AG08395 (cell line): ENCODE data around the gene ITGAX.

ENCODE experiments used
- DNase-seq: peaks from one replicate; pipeline ENCODE4 v3.0.0; 2012; ENCODE audit warnings: mixed read lengths, low spot score

Gene ITGAX

DNA sequence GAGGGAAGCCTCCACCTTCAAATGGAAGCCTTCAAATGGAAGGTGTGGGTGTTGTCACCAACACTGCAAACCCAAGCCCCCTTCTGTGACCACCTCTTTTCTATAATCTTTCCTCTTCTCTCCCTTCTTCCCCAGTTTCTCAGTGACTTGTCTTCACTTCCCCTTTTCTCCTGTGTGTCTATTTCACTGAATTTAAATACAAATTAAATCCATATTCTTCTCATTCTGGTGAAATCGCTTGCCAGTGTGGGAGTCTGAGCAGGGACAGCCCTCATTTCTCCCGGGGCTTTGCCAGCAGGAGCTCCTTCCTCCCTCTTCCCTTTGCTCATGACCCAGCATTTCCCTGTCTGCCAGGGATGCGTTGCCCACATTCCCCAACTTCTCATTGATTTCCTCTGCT is 6.4 kb upstream of the ITGAX start:
- no peak for DNase-seq

DNA sequence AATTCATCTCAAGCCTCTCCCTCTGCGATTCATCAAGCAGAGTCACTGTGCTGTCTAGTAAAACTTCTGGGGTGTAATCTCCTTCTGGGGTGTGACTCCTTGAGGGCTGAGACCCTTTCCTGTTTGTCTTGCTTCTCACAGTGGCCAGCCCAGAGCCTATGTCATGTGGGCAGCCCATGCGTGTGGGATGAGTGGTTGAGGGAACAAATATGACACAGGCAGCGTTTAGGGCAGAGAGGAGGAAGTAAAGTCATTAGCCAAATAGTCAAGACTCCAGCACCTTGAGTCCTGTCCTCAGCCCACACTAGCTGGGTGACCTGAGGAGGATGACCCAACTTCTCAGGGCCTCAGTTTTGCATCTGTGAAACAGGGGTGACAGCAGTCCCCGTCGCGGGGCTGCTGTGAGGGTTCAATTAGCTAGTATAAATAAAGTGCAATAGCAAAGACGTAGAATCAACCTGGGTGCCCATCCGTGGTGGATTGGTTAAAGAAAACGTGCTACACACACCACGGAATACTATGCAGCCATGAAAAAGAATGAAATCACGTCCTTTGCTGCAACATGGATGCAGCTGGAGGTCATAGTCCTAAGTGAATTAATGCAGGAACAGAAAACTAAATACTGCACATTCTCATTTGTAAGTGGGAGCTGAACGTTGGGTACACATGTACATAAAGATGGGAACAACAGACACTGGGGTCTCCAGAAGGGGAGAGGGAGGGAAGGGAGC is 4.5 kb upstream of the ITGAX start:
- no peak for DNase-seq

DNA sequence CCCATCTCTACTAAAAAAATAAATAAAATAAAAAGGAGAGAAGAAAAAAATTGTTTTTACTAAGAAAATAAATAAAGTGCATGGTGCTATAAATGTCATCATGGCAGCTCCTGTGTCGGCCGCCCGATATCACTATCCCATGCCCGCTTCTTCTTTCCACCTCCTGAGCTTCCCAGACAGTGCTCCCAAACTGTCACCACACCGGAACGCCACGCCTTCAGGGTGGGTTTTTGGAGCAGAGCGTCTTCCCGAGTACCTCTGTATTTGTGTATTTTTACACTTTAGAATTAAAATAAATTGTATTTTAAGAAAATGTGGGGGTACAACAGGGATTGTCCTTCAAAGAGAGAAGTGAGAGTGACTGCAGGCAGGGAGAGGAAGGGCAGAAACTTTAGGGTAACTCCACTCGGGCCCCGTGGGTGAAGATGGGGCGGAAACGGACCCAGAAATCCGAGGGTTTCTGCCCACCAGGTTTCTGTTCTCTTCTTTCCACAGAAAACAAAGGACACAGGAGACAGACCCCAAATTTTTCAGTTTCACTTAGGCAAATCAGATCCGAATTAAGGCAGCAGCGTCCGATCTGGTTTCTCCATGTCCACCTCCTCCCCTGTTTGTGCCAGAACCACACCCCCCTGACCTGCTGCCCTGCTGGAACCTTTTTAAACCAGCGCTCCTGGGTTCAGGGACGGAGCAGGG is 3.6 kb upstream of the ITGAX start:
- no peak for DNase-seq

DNA sequence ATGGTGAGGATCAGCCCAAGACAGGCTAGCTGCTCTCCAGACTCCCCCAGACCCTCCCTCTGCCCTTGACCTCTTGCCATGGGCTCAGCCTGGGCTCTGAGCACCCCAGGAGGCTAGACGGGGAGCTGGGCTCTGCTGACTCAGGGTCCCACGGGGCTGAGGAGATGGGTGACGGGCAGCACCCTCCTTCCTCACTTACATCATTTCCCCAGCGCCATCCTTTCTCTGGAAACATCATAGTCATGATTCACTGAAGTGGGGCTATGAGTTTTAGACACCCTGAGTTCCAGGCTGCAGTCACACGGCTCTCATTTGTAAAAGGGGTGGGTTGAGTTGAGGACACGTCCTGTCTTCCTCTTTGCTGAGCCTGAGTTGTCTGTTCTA is 3.0 kb upstream of the ITGAX start:
- no peak for DNase-seq

DNA sequence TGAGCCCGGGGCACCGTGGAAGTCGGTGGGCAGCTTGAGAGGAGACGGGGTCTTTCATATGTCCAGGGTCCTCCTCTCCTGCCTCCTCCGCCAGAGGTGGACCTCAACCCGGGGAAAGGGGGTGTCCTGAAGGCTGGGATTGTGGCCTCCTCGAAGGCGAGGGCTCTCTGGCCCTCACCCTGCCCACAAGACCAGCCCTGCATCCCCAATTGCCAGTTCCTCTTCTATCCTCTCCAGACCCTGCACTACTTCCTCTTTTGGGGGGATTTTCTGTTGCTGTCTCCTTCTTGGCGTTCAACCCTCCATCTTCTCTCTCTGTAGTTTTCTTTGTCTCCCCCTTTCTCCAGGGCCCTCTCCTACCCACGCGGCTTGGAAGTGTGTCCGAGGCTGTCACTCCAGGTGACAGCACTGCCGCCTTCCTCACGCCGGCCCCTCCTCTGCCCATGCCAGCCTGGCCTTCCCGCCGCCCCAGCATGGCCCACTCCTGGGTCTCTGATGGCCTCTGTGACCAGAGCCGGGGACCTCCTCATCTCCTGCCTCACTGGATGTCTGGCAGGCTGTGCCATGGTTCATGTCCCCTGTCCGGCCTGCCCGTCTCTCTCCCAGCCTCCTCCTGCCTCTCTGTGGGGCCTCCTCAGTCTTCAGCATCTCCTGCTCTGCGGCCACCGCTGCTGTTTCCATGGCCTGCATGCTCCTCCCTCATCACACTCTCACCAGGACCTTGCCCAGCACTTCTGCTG is 2.4 kb upstream of the ITGAX start:
- DNase-seq, result no peak

DNA sequence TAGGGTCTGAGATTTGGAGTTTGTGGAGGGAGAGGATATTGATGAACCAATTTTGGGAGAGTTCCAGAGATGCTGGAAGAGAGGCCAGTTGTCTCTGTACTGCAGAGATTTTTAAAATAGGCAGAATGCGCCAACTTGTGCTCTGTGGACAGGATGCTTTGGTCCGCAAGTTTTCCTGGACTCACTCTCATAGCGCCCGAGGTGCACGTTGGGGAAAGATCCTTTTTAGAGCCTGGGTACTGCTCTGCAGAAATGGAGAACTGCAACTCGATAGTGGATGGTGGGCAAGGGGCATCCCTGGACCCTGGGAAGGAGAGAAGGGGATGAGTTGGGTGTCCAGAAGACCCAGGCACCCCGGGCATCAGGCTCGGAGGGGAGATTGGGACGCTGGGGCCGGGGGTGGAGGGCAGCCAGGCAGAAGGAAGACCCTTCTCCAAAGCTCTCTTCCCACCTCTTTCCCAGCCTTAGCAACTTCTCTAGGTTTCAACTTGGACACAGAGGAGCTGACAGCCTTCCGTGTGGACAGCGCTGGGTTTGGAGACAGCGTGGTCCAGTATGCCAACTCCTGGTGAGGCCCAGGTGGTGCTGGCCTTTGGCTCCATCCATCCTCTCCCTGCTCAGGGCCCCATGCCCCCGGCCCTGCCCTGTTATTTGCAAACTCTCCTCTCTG is 590 bp downstream of the ITGAX start:
- DNase-seq, result no peak

DNA sequence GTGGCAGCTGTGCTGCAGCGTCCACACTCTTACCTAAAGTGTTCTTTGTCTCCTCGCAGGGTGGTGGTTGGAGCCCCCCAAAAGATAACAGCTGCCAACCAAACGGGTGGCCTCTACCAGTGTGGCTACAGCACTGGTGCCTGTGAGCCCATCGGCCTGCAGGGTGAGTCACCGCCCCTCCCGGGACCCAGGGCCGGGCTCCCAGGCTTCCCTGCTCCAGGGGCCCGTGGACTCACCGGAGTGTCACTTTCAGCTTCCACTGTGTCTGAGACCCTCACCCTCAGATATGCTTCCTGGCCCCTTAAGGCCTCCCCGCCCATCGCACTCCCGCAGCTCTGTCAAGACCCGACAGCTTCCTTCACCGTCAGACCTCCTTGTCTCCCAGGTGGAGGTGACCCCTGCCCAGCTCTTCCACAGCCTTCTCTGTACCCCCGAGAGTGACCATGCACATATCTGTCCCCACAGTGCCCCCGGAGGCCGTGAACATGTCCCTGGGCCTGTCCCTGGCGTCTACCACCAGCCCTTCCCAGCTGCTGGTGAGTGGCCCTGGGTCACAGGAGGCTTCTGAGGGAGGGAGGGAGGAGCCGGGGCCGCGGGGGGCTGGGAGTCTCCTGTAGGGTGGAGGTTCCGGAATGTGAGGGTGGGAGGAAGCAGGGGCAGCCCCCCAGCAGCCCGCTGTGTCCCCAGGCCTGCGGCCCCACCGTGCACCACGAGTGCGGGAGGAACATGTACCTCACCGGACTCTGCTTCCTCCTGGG is 1.8 kb downstream of the ITGAX start:
- DNase-seq, result no peak

DNA sequence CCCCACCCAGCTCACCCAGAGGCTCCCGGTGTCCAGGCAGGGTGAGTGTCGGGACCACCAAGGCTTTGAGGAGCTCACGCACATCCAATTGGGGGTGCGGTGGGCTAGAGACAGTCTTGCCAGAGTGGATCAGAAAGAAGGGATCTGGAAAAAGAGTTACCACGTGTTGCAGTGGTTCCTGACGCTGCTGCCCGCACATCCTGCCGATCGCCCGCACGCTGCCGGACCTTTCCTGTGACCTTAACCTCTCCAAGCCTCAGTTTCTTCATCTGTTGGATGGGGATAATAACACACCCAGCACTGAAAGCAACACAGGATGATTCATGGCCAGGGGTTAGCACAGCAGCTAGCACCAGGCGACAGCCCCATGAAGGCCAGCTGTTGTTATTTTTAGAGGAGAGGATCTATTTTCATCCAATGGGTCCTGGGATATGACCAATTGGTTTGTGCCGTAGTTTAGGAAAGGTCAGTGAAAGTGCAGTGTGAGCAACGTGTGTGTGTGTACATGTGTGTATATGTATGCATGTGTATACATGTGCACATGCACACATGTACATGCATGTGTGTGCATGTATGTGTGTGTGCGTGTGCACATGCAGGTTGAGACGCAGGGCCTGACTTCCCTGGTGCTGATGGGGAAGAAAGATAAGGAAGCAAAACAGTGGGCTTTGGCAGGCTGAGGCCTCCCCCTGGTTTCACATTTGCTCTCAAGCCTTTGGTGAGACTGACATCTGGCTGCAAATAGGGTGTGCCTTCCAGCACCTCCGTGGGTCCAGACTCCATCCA is 2.5 kb downstream of the ITGAX start:
- DNase-seq, result no peak

DNA sequence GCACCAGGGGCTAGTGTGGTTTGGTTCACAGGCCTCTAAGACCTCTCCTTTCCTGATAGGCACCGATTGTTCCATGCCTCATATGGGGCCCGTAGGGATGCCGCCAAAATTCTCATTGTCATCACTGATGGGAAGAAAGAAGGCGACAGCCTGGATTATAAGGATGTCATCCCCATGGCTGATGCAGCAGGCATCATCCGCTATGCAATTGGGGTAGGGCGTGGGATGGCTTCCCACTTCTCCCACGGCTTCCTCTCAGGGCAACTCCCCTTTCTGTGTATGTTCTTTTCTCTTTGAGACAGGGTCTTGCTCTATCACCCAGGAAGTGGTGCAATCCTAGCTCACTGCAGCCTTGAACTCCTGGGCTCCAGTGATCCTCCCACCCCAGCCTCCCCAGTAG is 5.3 kb downstream of the ITGAX start:
- DNase-seq, result no peak

DNA sequence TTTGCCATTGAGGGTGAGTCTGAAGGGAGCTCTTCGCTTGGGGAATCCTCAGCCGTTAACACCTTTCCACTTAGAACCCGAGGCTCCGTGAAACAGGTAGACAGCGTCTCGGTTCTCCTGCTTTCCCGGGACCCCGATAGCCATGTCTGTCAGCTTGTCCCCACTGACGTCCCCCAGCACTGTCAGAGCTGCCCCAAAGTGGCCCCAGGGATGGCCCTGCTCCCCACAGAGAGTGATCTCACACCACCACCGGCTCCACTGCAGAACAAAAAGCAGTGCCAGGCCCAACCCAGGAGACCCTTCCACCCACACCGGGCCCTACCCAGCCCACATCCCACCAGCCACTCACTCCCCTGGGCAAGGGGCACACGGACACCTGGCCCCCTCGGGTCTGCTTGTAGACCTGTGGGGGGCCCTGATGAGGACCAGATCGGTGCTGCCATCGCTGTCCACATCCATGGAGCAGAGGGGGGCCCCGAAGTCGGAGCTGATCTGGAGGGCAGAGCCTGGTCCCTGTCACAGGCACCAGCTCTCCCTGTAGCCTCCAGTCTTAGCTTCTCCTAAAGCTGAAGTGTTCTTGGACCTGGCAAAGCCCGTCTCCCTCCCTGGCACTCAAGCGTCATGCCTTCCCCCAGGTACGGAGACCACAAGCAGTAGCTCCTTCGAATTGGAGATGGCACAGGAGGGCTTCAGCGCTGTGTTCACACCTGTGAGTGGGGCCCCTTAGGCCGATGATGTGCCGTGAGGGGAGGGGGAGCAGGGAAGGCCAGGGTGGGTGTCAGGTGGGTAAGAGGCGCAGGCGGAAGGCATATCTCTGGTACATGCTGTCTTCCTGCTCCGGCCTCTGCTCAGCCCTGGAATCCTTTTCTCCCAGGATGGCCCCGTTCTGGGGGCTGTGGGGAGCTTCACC is 6.5 kb downstream of the ITGAX start:
- no peak for DNase-seq

DNA sequence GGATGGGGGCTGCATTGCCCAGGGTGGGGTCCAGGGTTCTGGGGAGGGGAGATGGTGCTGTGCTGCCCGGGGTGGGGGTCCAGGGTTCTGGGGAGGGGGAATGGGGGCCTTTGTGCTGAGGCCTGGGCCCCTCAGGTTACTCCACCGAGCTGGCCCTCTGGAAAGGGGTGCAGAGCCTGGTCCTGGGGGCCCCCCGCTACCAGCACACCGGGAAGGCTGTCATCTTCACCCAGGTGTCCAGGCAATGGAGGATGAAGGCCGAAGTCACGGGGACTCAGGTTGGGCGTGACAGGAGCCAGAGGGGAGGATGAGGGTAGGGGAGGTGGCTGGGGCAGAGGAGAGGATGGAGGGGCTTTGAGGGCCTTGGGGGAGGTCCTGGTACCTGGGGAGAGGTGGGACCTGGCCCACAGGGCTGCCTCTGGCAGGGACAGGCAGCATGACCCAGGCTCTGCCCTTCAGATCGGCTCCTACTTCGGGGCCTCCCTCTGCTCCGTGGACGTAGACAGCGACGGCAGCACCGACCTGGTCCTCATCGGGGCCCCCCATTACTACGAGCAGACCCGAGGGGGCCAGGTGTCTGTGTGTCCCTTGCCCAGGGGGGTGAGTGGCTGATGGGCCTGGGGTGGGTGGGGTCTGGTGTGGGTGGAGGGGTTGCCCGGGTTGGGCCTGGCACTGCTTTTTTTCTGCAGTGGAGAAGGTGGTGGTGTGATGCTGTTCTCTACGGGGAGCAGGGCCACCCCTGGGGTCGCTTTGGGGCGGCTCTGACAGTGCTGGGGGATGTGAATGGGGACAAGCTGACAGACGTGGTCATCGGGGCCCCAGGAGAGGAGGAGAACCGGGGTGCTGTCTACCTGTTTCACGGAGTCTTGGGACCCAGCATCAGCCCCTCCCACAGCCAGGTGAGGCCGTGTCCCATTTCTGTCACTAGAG is 7.8 kb downstream of the ITGAX start:
- DNase-seq, result no peak

DNA sequence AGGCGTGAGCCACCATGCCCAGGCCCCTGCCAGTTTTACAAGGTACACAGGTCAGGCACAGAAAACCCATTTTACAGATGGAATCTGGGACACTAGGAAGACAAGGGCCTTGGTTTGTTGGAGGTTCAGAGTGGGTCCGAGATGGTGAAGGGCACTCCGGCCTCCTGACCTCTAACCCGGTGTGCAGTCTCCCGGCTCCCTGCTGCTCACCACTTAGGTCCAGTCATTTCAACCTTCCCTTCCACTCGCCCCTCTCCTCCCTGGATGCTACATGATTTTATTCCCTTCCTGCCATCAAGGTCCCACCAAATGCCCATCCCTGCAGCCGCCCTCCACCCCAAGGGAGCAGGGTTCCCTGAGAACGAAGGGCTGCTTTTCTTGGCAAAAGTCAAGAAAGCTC is 8.7 kb downstream of the ITGAX start:
- DNase-seq, result no peak

DNA sequence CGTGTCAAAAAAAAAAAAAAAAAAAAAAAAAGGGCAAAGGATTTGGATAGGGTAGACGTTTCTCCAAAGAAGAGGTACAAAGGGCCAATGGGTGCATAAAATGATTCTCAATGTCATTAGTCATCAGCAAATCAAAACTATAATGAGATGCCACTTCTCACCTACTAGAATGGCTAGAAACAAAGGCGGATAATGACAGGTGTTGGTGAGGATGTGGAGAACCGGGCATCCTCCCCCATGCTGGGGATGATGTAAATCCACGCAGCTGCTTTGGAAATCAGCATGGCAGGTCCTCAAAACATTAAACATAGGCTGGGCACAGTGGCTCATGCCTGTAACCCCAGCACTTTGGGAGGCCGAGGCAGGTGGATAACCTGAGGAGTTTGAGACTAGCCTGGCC is 9.4 kb downstream of the ITGAX start:
- no peak for DNase-seq

DNA sequence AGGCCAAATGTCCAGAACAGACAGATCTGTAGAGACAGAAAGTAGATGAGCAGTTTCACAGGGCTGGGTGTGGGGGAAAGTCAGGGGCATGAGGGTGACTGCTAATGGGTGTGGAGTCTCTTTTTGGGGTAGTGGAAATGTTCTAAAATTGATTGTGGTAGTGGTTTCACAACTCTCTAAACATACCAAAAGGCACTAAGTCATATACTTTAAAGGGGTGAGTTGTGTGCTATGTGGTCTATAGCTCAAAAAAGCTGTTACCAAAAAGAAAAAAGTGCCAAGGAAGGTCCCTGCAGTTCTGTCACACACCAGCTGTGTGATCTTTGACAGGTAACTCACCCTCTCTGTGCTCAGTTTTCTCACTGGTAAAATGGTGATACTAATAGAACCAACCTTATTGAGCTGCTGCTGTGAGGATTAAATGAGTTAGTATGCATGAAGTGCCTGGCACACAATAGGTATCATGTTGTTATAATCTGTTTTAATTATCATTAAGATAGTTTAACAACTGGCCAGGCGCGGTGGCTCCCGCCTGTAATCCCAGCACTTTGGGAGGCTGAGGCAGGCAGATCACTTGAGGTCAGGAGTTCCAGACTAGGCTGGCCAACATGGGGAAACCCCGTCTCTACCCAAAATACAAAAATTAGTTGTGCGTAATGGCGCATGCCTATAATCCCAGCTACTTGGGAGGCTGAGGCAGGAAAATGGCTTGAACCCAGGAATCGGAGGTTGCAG is 10.3 kb downstream of the ITGAX start:
- no peak for DNase-seq

DNA sequence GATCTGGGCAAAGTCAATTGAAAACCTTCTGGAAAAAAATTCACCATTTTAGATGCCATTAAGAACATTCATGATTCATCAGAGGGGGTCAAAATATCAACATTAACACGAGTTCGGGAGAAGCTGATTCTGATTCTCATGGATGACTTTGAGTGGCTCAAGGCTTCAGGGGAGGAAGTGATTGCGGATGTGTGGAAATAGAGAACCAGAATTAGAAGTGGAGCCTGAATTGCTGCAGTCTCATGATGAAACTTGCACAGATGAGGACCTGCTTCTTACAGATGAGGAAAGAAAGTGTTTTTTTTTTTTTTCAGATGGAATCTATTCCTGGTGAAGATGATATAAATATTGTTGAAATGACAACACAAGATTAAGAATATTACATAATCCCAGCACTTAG is 12.9 kb downstream of the ITGAX start:
- no peak for DNase-seq

DNA sequence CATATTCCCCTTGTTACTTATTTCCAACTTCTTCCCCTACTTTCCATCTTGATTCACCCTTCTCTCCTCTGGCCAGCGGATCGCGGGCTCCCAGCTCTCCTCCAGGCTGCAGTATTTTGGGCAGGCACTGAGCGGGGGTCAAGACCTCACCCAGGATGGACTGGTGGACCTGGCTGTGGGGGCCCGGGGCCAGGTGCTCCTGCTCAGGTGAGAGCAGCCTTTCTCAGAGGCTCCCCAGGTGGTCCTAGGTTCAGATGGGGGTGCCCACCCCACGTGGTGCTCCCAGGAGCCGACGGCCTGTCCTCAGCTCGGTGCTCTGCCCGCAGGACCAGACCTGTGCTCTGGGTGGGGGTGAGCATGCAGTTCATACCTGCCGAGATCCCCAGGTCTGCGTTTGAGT is 16.0 kb downstream of the ITGAX start:
- DNase-seq, result no peak

DNA sequence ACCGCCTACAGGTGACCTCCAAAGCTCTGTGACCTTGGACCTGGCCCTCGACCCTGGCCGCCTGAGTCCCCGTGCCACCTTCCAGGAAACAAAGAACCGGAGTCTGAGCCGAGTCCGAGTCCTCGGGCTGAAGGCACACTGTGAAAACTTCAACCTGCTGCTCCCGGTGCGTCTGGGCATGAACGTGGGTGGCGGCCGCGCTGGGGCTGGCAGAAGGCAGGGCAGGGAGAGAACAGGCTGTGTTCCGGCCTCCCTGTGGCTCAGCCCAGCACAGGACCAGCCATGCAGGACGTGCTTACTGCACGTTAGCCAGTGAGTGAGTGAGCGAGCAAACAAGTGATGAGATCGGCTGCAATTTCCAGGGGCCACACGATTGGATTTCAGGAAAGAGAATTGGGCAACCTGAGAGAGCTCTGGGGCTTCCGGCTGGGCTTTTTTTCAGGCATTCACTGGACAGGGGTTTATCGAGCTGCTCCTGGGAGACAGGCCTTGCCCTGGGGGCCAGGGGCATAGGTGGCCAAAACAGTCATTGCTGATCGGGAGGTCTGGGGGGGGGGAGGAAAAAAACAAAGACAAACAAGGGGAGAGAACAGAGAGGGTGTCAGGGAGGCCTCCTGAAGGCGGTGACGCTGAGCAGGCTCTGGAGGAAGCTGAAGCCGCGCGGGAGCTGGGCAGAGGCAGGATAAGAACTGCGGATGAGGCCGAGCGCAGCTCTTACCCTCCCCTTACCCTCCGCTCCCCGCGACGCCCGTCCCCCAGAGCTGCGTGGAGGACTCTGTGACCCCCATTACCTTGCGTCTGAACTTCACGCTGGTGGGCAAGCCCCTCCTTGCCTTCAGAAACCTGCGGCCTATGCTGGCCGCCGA is 16.9 kb downstream of the ITGAX start:
- DNase-seq, result no peak
